ENCODE results near the gene SND1. TPM values are rescaled to one million over a fixed set of nuclear protein-coding genes. Genes with fewer than 3 reads are reported as not detected.

Gene SND1
- total RNA-seq, 6 experiments from 2014 or later = 217 to 259 (median 247) TPM

GRCh38 chr7:127914693-127915092 is 262.7 kb downstream of the SND1 start:
- H3K9me3 Mint-ChIP-seq = no peaks in the 10 kb centered on the region
- H3K27ac Mint-ChIP-seq = no peak overlapping the region
- no peak overlapping the region for H3K4me3 Mint-ChIP-seq
- TF ChIP-seq CTCF (IDR thresholded peaks at IDR 0.05) = no peak
- 0 out of 2 replicates have a peak, but pooled peaks cover 5% of the 10 kb centered on the region for H3K36me3 Mint-ChIP-seq (ENCODE audit: low read depth)
- DNase-seq = no peak
- no peaks in the 10 kb centered on the region; the same call in 1 of the 2 replicates for H3K27me3 Mint-ChIP-seq (ENCODE audit: insufficient read depth)
- H3K4me1 Mint-ChIP-seq (ENCODE audit: low read depth) = peaks cover 25% of the 10 kb centered on the region

GRCh38 chr7:127916735-127917134 is 264.7 kb downstream of the SND1 start:
- DNase-seq = no peak
- Mint-ChIP-seq H3K4me1 (ENCODE audit: low read depth) (peaks cover 36% of the 10 kb centered on the region), H3K27ac (no peak overlapping the region), H3K4me3 (no peak overlapping the region), H3K36me3 (ENCODE audit: low read depth) (no peaks in the 10 kb centered on the region), H3K27me3 (ENCODE audit: insufficient read depth) (no peaks in the 10 kb centered on the region; the same call in 1 of the 2 replicates), H3K9me3 (no peaks in the 10 kb centered on the region)
- no peak for TF ChIP-seq CTCF (IDR thresholded peaks at IDR 0.05)

- DNase-seq = no peak
- Mint-ChIP-seq H3K27me3 (ENCODE audit: insufficient read depth) (no peaks in the 10 kb centered on the region; the same call in 1 of the 2 replicates), H3K4me3 (no peak overlapping the region), H3K4me1 (ENCODE audit: low read depth) (peaks cover 49% of the 10 kb centered on the region), H3K27ac (no peak overlapping the region), H3K36me3 (ENCODE audit: low read depth) (no peaks in the 10 kb centered on the region; the same call in 1 of the 2 replicates), H3K9me3 (no peaks in the 10 kb centered on the region)
- no peak for TF ChIP-seq CTCF (IDR thresholded peaks at IDR 0.05)
These were observed 266.1 kb downstream of the SND1 start for GRCh38 chr7:127918130-127918529.

GRCh38 chr7:127920787-127921438 is 268.9 kb downstream of the SND1 start:
- Mint-ChIP-seq H3K27ac (no peak overlapping the region), H3K4me3 (no peak overlapping the region), H3K27me3 (ENCODE audit: insufficient read depth) (no peaks in the 10 kb centered on the region; the same call in 1 of the 2 replicates), H3K9me3 (no peaks in the 10 kb centered on the region), H3K36me3 (ENCODE audit: low read depth) (no peaks in the 10 kb centered on the region; the same call in 1 of the 2 replicates), H3K4me1 (ENCODE audit: low read depth) (peaks cover 49% of the 10 kb centered on the region)
- DNase-seq = peak; percentile 30
- TF ChIP-seq CTCF (IDR thresholded peaks at IDR 0.05) = no peak

- H3K9me3 Mint-ChIP-seq = no peaks in the 10 kb centered on the region
- peaks cover 4% of the 10 kb centered on the region for H3K36me3 Mint-ChIP-seq (ENCODE audit: low read depth)
- DNase-seq = no peak
- H3K4me1 Mint-ChIP-seq (ENCODE audit: low read depth) = peaks cover 61% of the 10 kb centered on the region
- H3K27me3 Mint-ChIP-seq (ENCODE audit: insufficient read depth) = no peaks in the 10 kb centered on the region; the same call in 1 of the 2 replicates
- H3K27ac Mint-ChIP-seq = no peak overlapping the region
- H3K4me3 Mint-ChIP-seq = no peak overlapping the region
- TF ChIP-seq CTCF (IDR thresholded peaks at IDR 0.05) = no peak
These were observed 270.7 kb downstream of the SND1 start for GRCh38 chr7:127922656-127923055.
